Erythroblast (primary cell): ENCODE measurements around the gene EIF4A2.

Experiments used
- GATA1 ChIP-seq: IDR thresholded peaks from 2 replicates; pipeline ENCODE4 v1.6.1; 2011; ENCODE audit warnings: low read depth, mild to moderate bottlenecking, control low read depth, low read length, moderate library complexity
- POLR2A ChIP-seq: IDR thresholded peaks from 2 replicates; pipeline ENCODE4 v1.6.1; 2011; ENCODE audit warnings: mild to moderate bottlenecking, low read length

- no peak for TF ChIP-seq GATA1
- no peak for TF ChIP-seq POLR2A
These were observed 24.0 kb upstream of the EIF4A2 start for GRCh38 chr3:186759231-186759930.
